Mucosa of stomach (tissue), 1 donor: ENCODE data around the gene NOC4L.

Experiments
- H3K27me3 ChIP-seq: one replicate; pipeline ENCODE4 v1.7.0; 2013; ENCODE audit warnings: mild to moderate bottlenecking, low read length; ENCODE audit not compliant: control insufficient read depth, insufficient read depth
- H3K36me3 ChIP-seq: one replicate; pipeline ENCODE4 v1.7.0; 2013; ENCODE audit warnings: low read length; ENCODE audit not compliant: control insufficient read depth, insufficient read depth
- H3K4me1 ChIP-seq: one replicate; pipeline ENCODE4 v1.7.0; 2013; ENCODE audit warnings: mild to moderate bottlenecking, low read length; ENCODE audit not compliant: control insufficient read depth, insufficient read depth
- H3K4me3 ChIP-seq: one replicate; pipeline ENCODE4 v1.7.0; 2013; ENCODE audit warnings: low read length
- H3K9ac ChIP-seq: one replicate; pipeline ENCODE4 v1.7.0; 2013; ENCODE audit warnings: mild to moderate bottlenecking, low read length, moderate library complexity
- H3K9me3 ChIP-seq: one replicate; pipeline ENCODE4 v1.7.0; 2013; ENCODE audit warnings: mild to moderate bottlenecking, low read length, moderate library complexity; ENCODE audit not compliant: control insufficient read depth
- donor health status: Pancreatic carcinoma.

NOC4L gene

GRCh38 chr12:132179431-132180362 is 35.4 kb downstream of the NOC4L start:
- H3K4me1 ChIP-seq = peaks cover 14% of the 10 kb centered on the region
- no peak overlapping the region for H3K4me3 ChIP-seq
- H3K9ac ChIP-seq = no peak overlapping the region
- H3K27me3 ChIP-seq = peaks cover 28% of the 10 kb centered on the region
- no peaks in the 10 kb centered on the region for H3K36me3 ChIP-seq
- no peaks in the 10 kb centered on the region for H3K9me3 ChIP-seq

GRCh38 chr12:132180648-132181546 is 36.6 kb downstream of the NOC4L start:
- H3K36me3 ChIP-seq = no peaks in the 10 kb centered on the region
- no peak overlapping the region for H3K4me3 ChIP-seq
- H3K9ac ChIP-seq = no peak overlapping the region
- H3K9me3 ChIP-seq = no peaks in the 10 kb centered on the region
- peaks cover 6% of the 10 kb centered on the region for H3K4me1 ChIP-seq
- peaks cover 22% of the 10 kb centered on the region for H3K27me3 ChIP-seq

GRCh38 chr12:132181570-132182200 is 37.4 kb downstream of the NOC4L start:
- Histone ChIP-seq H3K27me3 (peaks cover 18% of the 10 kb centered on the region), H3K4me1 (peaks cover 4% of the 10 kb centered on the region), H3K4me3 (no peak overlapping the region), H3K36me3 (no peaks in the 10 kb centered on the region), H3K9me3 (no peaks in the 10 kb centered on the region), H3K9ac (no peak overlapping the region)

- Histone ChIP-seq H3K9me3 (no peaks in the 10 kb centered on the region), H3K36me3 (no peaks in the 10 kb centered on the region), H3K4me3 (no peak overlapping the region), H3K4me1 (peaks cover 4% of the 10 kb centered on the region), H3K9ac (no peak overlapping the region), H3K27me3 (peaks cover 22% of the 10 kb centered on the region)
These were observed 38.0 kb downstream of the NOC4L start for GRCh38 chr12:132182206-132182710.

GRCh38 chr12:132182711-132183365 is 38.6 kb downstream of the NOC4L start:
- H3K9me3 ChIP-seq = no peaks in the 10 kb centered on the region
- no peak overlapping the region for H3K9ac ChIP-seq
- peaks cover 21% of the 10 kb centered on the region for H3K27me3 ChIP-seq
- no peaks in the 10 kb centered on the region for H3K36me3 ChIP-seq
- no peak overlapping the region for H3K4me3 ChIP-seq
- peaks cover 4% of the 10 kb centered on the region for H3K4me1 ChIP-seq

GRCh38 chr12:132185705-132186104 is 41.4 kb downstream of the NOC4L start:
- no peaks in the 10 kb centered on the region for H3K36me3 ChIP-seq
- H3K4me3 ChIP-seq = no peak overlapping the region
- no peaks in the 10 kb centered on the region for H3K9me3 ChIP-seq
- no peak overlapping the region for H3K9ac ChIP-seq
- H3K27me3 ChIP-seq = peaks cover 15% of the 10 kb centered on the region
- H3K4me1 ChIP-seq = peaks cover 13% of the 10 kb centered on the region

GRCh38 chr12:132186208-132186856 is 42.1 kb downstream of the NOC4L start:
- no peak overlapping the region for H3K4me3 ChIP-seq
- H3K9me3 ChIP-seq = no peaks in the 10 kb centered on the region
- H3K27me3 ChIP-seq = peaks cover 16% of the 10 kb centered on the region
- H3K4me1 ChIP-seq = peaks cover 13% of the 10 kb centered on the region
- no peaks in the 10 kb centered on the region for H3K36me3 ChIP-seq
- no peak overlapping the region for H3K9ac ChIP-seq

- Histone ChIP-seq H3K9ac (no peak overlapping the region), H3K9me3 (no peaks in the 10 kb centered on the region), H3K4me1 (peaks cover 13% of the 10 kb centered on the region), H3K27me3 (peaks cover 15% of the 10 kb centered on the region), H3K36me3 (no peaks in the 10 kb centered on the region), H3K4me3 (no peak overlapping the region)
These were observed 42.8 kb downstream of the NOC4L start for GRCh38 chr12:132186857-132187620.

GRCh38 chr12:132187646-132188450 is 43.6 kb downstream of the NOC4L start:
- Histone ChIP-seq H3K36me3 (no peaks in the 10 kb centered on the region), H3K4me3 (no peak overlapping the region), H3K27me3 (peaks cover 15% of the 10 kb centered on the region), H3K9ac (no peak overlapping the region), H3K9me3 (no peaks in the 10 kb centered on the region), H3K4me1 (peaks cover 13% of the 10 kb centered on the region)

- no peaks in the 10 kb centered on the region for H3K36me3 ChIP-seq
- peaks cover 15% of the 10 kb centered on the region for H3K27me3 ChIP-seq
- H3K4me1 ChIP-seq = peaks cover 13% of the 10 kb centered on the region
- no peak overlapping the region for H3K9ac ChIP-seq
- H3K9me3 ChIP-seq = no peaks in the 10 kb centered on the region
- H3K4me3 ChIP-seq = no peak overlapping the region
These were observed 44.2 kb downstream of the NOC4L start for GRCh38 chr12:132188451-132188901.
